AG08395 (cell line): Measurements from ENCODE around the gene MRPL53.
A peak's percentile ranks its signal among the peaks of the same experiment; 100 is the strongest.
"Not testable (repeated sequence)": the region's sequence is repeated elsewhere in the genome, so short reads cannot be mapped to it uniquely, and the experiment has no call there.

Experiments
- DNase-seq: peaks from one replicate; pipeline ENCODE4 v3.0.0; 2012; ENCODE audit warnings: mixed read lengths, low spot score

Gene MRPL53

GRCh38 chr2:74448771-74449170 lies 23.7 kb downstream of the MRPL53 start:
- DNase-seq = no peak

GRCh38 chr2:74447230-74447999 lies 25.1 kb downstream of the MRPL53 start:
- no peak for DNase-seq

GRCh38 chr2:74444498-74445318 lies 27.8 kb downstream of the MRPL53 start:
- DNase-seq = no peak

- DNase-seq = not testable (repeated sequence)
Measured at GRCh38 chr2:74442483-74443297, 29.8 kb downstream of the MRPL53 start.

- no peak for DNase-seq
Measured at GRCh38 chr2:74441690-74442482, 30.6 kb downstream of the MRPL53 start, which contains the start of gene RTKN. Gene RTKN, minus strand, starts transcription at chr2:74441937. Its CDS starts 121 bp downstream, at chr2:74441816.

DNA sequence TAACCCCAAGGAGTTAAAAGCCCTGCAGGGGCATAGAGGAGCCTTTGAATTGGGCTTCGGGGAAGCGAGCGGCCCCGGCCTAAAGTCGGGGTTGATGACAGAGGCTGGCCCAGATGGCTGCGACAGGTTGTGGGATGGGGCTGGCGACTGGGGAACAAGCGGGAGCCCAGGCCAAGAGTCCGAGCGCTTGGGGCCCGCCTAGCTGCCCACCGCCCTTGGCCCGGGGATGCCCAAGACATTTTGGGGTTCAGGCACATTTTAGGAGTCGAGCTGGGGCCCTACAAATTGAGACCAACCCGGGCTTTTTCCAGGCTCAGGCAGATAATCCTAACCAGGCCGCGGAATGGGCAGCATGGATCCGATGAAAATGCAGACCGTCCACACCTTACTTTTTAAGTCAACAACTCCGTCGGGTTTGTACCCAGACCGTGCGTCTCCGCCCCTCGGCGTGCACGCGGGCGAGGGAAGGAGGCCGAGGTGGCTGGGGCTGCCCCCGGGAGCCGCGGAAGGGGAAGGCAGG lies 31.2 kb downstream of the MRPL53 start:
- no peak for DNase-seq

DNA sequence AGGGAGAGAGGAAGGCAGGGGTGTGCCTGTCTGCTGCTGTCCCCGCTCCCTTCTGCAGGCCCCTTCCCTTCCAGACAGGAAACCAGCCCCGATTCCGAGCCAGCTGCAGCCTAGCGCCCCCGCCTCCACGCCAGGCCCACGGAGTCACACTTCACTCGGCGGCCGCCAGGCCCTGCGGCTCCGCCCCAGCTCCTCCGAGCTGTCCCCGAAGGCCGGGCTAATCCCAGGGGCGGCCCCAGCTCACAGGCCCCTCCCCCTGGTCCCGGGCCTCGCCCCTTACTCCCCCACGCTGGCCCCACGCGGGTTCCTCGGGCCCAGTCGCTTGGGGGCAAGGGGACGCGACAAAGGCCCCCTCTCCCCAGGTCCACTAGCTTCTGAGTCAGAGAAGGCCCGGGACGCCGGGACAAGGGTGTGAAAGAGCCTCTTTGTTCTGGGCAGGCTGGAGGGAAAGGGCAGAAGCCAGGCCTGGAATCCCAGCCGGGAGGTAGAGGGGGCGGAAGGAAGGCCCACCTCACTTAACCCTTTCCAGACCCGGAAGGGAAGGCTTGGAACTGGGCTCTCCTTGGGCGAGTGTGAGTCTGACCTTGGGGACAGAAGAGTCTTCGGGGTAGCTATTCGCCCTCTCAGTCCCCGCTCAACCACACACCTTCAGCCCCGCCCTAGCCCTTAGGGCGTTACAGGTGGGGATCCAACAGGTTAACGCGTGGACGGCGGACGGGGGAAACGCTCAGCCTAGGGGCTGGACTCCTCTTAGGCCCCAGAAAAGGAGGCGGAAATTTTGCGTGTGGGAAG lies 31.9 kb downstream of the MRPL53 start:
- DNase-seq = peak; percentile 98

- peak; percentile 72 for DNase-seq
Measured at GRCh38 chr2:74439803-74440377, 32.6 kb downstream of the MRPL53 start.

- no peak for DNase-seq
Measured at GRCh38 chr2:74439373-74439772, 33.1 kb downstream of the MRPL53 start.

DNA sequence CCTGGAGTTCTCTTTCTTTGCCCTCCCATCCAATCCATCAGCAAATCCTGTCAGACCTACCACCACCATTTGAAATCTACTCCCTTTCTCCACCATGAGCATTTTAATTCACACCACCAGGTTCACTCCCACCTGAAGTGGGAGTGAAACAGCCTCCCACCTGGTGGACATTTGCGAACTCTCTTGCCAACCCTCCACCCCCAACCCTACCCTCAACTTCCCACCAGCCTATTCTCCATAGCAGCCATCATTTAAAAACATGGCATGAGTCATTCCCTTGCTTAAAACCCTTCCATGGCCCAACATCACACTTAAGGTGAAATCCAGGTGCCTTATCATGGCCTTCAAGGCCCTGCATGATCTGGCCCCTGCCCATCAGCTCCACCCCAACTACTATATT lies 34.2 kb downstream of the MRPL53 start:
- DNase-seq = no peak

DNA sequence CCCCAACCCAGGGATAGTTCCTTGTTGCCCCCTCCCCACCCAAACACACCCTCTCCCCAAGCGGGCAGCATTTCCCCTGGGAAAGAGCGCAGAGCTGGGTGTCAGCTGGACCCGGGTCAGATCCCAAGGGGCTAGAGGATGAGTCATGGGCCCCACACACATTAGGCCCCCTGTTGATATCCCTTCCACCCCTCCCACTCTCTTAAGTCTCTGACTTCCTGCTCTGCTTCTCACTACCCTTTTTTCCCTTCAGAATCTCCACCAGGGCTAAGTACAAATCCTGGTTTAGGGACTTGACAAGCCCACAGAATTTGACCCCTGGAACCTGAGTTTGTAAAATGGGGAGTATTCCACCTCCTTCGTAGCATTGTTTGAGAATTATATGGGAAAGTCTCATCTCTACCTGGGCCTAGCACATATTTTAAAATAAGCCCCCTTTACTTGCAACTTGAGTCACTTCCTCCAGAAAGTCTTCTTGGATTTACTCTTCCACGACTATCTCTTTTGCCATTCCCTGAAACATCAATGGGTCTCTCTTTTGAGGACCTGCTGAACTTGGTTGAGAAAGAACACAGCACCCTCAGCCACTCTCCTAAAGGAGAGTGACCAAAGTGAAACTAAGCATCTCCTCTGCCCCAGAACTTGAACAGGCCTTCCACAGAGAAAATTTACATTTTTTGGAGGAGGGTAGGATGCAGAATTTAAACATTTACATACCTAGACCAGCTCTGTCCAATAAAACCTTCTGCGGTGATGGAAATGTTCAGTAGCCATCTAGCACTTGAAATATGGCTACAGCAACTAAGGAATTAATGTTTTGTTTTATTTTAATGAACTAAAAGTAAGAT lies 35.4 kb downstream of the MRPL53 start:
- no peak for DNase-seq

DNA sequence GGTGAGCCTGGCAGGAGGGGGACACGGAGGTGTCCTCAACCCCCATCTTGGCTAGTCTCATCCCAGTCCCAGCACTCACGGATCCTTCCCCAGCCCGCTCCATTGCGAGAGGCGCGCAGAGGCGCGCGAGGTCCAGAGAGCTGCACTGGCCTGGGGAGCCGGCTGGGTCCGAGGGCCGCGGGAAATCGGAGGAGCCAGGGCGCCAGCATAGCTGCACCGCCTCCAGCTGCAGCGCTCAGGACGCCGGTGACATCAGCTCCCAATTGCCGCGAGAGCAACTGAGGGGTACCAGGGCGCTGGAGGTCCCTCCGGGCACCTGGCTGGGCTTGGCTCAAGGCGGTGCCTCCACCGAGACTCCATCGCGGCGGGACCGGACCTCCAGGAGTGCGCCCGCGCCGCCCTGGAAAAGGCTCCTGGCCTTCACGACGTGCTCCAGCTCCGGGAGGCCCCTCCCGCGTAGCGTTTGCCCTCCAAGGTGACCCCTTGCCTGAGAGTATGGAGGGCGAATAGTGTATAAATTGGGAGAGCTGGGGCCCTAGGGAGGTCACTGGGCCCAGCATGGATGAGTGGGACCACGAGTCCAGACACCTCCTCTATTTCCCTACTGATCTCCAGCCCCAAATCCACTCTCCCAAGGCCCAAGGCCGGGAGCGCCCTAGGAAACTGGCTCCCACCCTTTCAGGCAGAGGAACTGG lies 36.2 kb downstream of the MRPL53 start:
- no peak for DNase-seq

DNA sequence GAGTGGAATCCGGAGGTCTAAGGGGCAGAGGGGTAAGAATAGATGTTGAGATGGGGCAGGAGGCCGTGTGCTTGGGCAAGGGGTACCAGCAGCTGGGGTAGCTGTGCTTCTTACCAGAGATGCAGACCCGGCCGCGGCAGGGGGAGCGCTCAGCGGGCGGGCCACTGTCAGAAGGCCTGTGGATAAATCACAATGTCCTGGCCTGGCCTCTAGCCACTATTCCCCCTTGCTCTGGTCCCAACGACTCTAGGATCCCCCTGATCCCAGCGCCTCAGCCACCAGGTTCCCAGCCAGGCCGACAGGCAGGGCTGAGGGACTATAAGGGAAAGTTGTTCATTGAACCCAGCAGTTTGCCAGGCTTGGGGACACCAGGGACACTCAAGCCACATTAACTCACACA lies 42.0 kb downstream of the MRPL53 start:
- DNase-seq = no peak

- DNase-seq = no peak
Measured at GRCh38 chr2:74429487-74430451, 42.7 kb downstream of the MRPL53 start.

DNA sequence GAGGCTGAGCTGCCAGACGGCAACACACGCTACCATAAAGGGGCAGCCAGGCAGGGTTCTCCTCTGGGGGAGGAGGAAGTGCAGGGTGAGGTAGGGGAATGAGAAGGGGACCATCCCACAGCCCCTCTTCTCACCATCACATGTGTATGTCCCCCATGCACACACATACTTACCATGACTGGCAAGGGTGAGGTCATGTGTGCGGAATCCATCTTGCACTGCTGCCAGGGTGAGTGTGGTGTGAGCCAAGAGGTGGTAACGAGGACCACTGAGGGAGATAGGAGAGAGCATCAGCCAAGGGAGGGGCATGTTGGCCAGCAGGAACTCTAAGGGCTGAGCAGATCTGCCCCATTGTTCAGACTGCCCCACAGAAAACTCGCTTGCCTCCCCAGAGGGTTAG lies 43.8 kb downstream of the MRPL53 start:
- DNase-seq = no peak

DNA sequence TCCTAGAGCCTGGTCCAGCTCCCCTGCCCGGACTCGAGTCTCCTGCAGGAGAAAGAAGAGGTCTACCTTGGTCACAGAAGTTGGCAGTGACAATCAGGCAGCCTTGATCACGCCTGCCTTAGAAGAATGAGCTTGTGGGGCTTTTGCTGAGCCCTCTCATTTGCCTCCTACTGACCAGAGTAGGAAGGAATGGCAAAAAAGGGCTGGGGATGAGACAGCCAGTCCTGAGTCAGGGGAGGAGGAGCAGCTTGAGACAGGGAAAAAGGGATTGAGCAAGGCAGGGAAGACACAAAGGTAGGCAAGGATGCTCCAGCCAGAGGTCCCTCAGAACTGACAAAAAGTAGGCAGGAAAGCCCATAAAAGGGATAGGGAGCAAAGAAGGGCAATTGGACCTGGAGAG lies 44.9 kb downstream of the MRPL53 start:
- no peak for DNase-seq

DNA sequence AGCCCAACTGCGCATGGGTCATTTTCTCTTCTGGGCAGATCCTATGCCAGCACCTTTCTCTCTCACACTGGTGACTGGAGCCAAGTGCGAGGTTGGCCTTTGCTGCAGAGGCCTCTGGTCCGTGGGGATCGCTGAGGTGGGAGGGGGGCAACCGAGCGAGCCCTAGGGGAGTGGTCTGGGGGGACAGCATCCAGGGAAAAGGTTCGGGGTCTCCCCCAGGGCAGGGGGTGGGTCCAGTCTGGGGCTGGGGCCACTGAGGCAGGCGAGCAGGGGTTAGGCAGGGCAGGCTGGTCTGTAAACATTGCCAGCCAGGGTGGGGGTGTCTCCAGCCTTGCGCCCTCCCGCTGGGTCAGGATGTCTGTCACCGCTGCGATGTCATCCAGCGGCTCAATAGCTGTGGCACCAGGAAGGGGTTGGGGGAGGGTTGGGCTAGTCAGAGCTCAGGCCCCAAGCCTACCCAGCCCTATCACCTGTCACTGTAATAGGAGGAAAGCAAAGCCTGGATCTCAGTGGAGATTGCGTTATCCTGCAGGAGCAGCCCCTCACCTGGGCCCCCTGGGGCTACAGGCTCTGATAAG lies 46.2 kb downstream of the MRPL53 start:
- no peak for DNase-seq
